Stimulated activated CD8-positive, alpha-beta memory T cell treated with anti-CD3 and anti-CD28 coated beads, Interleukin-2, amount 100 ng/mL, for 48 hours (primary cell): ENCODE results near the gene LSM14B.
"Not testable (repeated sequence)": the region's sequence is repeated elsewhere in the genome, so short reads cannot be mapped to it uniquely, and the experiment has no call there.

Source experiments
- DNase-seq, 2 donors: peaks; one replicate each; pipeline ENCODE4 v3.0.0-alpha.2; 2020; ENCODE audit warnings: low read depth in 2 of 2

LSM14B gene

GRCh38 chr20:62112368-62112767 lies 9.9 kb upstream of the LSM14B start:
- DNase-seq: no peak

- DNase-seq: no peak
These were observed 7.4 kb upstream of the LSM14B start for GRCh38 chr20:62114894-62115293.

- not testable (repeated sequence) for DNase-seq
These were observed 6.4 kb upstream of the LSM14B start for GRCh38 chr20:62115800-62116407.

- DNase-seq: no peak
These were observed 5.5 kb upstream of the LSM14B start for GRCh38 chr20:62116558-62117361.

GRCh38 chr20:62117362-62117646 lies 5.0 kb upstream of the LSM14B start:
- DNase-seq: no peak

GRCh38 chr20:62117658-62118057 lies 4.6 kb upstream of the LSM14B start:
- peak in 1 of 2 donors; percentile 26 for DNase-seq

GRCh38 chr20:62118113-62119043 lies 3.9 kb upstream of the LSM14B start:
- DNase-seq: no peak

GRCh38 chr20:62119115-62119514 lies 3.2 kb upstream of the LSM14B start:
- no peak for DNase-seq

- DNase-seq: no peak
These were observed 2.5 kb upstream of the LSM14B start for GRCh38 chr20:62119591-62120364.

- no peak for DNase-seq
These were observed 1.9 kb upstream of the LSM14B start for GRCh38 chr20:62120365-62120762.

- peak in 1 of 2 donors; percentile 11 for DNase-seq
These were observed 1.1 kb upstream of the LSM14B start for GRCh38 chr20:62120990-62121775.

- peak in 1 of 2 donors; percentile 34 for DNase-seq
These were observed 577 bp downstream of the LSM14B start for GRCh38 chr20:62122654-62123449.

GRCh38 chr20:62123450-62124118 lies 1.3 kb downstream of the LSM14B start:
- DNase-seq: no peak

- no peak for DNase-seq
These were observed 3.9 kb downstream of the LSM14B start for GRCh38 chr20:62126141-62126540.

GRCh38 chr20:62127799-62128198 lies 5.5 kb downstream of the LSM14B start:
- DNase-seq: no peak

- DNase-seq: no peak
These were observed 6.2 kb downstream of the LSM14B start for GRCh38 chr20:62128502-62128901.

GRCh38 chr20:62129731-62130531 lies 7.7 kb downstream of the LSM14B start:
- no peak for DNase-seq

GRCh38 chr20:62131560-62132320 lies 9.5 kb downstream of the LSM14B start:
- DNase-seq: no peak
